ENCODE results near the gene AGBL5.

DNA sequence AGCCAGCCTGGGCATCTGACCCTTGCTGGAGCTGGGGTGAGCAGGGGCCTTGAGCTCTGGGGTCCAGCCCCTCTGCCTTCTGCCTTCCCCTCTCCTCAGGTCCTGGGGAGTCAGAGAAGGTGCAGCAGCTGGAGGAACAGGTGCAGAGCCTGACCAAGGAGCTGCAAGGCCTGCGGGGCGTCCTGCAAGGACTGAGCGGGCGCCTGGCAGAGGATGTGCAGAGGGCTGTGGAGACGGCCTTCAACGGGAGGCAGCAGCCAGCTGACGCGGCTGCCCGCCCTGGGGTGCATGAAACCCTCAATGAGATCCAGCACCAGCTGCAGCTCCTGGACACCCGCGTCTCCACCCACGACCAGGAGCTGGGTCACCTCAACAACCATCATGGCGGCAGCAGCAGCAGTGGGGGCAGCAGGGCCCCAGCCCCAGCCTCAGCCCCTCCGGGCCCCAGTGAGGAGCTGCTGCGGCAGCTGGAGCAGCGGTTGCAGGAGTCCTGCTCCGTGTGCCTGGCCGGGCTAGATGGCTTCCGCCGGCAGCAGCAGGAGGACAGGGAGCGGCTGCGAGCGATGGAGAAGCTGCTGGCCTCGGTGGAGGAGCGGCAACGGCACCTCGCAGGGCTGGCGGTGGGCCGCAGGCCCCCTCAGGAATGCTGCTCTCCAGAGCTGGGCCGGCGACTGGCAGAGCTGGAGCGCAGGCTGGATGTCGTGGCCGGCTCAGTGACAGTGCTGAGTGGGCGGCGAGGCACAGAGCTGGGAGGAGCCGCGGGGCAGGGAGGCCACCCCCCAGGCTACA is 30.7 kb downstream of the AGBL5 start:
- TF ChIP-seq CTCF (IDR thresholded peaks at IDR 0.05) (no peak), EZH2 (IDR thresholded peaks at IDR 0.05; ENCODE audit: borderline replicate concordance, insufficient read depth, low read depth, low read length, poor library complexity, severe bottlenecking) (no peak)
